Fibroblast of skin of right quadriceps (primary cell): Measurements from ENCODE around the gene NPR1.

Experiments used
- DNase-seq: peaks from one replicate; pipeline ENCODE4 v3.0.0-alpha.2; 2013

NPR1 gene

DNA sequence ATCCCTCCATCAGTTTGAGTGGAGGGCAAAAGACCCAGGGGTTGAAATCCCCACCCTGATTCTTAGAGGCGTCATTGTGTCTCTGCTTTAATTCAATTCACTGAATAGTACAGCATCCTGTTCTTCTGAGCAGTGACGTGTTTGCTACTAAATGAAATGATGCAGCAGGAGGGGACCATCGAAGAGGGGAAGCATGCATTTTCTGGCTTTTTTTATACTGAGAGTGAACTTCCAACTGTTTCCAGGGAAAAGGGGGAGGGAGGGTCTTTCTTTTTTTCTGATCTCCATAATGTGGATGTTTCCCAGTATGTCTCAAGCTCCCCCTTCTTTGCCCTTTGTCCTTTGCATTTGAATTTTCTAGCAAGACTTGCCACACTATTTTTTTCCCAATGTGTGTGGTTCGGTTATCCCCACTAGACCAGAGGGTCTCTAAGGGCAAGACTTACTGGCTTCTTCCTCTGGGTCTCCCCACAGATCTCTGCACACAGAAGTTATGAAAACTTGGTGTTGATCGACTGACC lies 52.0 kb downstream of the NPR1 start:
- no peak for DNase-seq

GRCh38 chr1:153733970-153734369 lies 55.5 kb downstream of the NPR1 start:
- DNase-seq: no peak

DNA sequence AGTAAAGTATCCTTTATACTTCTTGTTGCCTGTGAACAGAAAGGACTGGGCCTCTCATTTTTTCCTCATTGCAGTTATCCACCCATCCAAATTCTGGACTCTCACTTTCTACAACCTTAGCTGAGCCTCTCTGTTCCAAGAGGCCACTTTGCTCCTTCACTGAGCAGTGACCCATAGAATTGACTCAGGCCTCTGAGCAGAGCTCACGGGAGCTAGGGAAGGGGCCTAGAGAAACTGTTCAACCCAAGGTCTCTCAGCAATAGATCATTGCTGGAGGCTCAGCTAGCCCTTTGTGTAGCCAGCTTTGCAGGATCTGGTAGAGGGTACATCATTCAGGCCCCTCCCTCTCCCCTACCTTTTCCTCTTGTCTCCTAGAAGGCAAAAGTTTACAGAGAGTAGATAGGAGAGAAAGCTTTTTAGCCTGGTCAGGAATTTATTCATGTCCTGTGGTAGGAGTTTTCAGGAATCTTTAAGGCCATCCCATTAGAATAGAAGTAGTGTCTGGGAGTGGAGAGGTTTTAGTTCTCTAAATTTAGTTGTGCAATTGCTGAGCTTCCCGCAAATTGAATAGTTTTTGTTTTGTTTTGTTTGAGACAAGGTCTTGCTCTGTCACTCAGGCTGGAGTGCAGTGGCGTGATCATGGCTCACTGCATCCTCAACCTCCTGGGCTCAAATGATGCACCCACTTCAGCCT lies 56.1 kb downstream of the NPR1 start:
- no peak for DNase-seq

GRCh38 chr1:153735090-153735420 lies 56.6 kb downstream of the NPR1 start:
- no peak for DNase-seq

- DNase-seq: no peak
Measured at GRCh38 chr1:153741986-153742385, 63.5 kb downstream of the NPR1 start.

DNA sequence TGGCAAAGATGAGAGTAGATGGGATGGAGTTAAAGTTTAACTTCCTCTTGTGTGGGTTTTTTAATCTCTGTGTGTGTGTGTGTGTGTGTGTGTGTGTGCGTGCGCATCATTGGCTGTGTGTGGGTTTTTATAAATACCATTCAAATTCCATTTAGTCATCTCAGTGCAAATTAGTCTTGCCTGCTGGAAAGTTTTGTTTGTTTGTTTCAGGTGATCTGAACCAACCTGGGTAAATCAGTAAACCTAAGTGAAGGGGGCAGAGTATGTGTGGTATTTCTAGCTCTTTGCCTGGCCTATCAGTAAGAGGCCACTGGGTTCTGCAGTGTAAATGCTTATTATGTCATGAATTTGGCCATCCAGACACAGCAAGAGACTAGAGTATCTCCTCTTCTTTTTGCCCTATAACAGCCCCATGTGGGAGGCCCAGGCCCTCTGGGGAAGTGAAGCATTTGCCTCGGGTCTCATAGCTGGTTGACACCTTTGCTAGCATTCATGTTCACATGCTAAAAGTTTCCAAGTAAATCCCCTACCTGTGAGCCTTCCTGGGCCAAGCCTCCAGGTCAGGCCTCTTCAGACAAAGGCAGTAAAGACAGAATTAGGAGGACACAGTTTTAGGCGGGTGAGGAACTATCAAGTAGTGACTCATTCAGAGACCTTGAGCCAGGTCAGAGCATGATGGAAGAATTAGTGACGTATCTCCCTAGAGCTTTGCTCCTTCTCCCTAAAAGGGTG lies 64.1 kb downstream of the NPR1 start:
- DNase-seq: peak; percentile 59
